Nephron (organoid): ENCODE data around the gene CAMK2G.

Experiments used
- H3K27ac Mint-ChIP-seq, 3 experiments: 2 replicates each; pipeline ENCODE4 v1.8.0; 2020; ENCODE audit warnings: mixed read lengths in 3 of 3, mild to moderate bottlenecking in 2 of 3, moderate library complexity in 1 of 3
- H3K27me3 Mint-ChIP-seq: 2 replicates; pipeline ENCODE4 v1.8.0; 2021; ENCODE audit warnings: low read depth, mild to moderate bottlenecking, moderate library complexity, mixed read lengths
- H3K36me3 Mint-ChIP-seq: 2 replicates; pipeline ENCODE4 v1.8.0; 2020; ENCODE audit warnings: low read depth, mixed read lengths
- H3K4me1 Mint-ChIP-seq: 2 replicates; pipeline ENCODE4 v1.8.0; 2020; ENCODE audit warnings: mixed read lengths
- H3K4me3 Mint-ChIP-seq, 3 experiments: 2 replicates each; pipeline ENCODE4 v1.8.0; 2020; ENCODE audit warnings: mild to moderate bottlenecking in 3 of 3, mixed read lengths in 3 of 3, moderate library complexity in 2 of 3
- H3K9me3 Mint-ChIP-seq: 2 replicates; pipeline ENCODE4 v1.8.0; 2020; ENCODE audit warnings: mixed read lengths
- CTCF ChIP-seq, 3 experiments: fragments of 200-600 bp; sonication (generic); IDR thresholded peaks; one replicate each; pipeline ENCODE4 v1.5.0; 2021; ENCODE audit warnings: antibody characterized with exemption in 3 of 3; ENCODE audit not compliant: unreplicated experiment in 3 of 3

CAMK2G gene

GRCh38 chr10:73819081-73819480, 55.3 kb downstream of the CAMK2G start:
- peaks cover 11% of the 10 kb centered on the region for H3K36me3 Mint-ChIP-seq
- H3K27me3 Mint-ChIP-seq = peaks cover 8% of the 10 kb centered on the region
- no peak for TF ChIP-seq CTCF (IDR thresholded peaks at IDR 0.05; ENCODE audit: unreplicated experiment in 3 of 3)
- no peaks in the 10 kb centered on the region for H3K9me3 Mint-ChIP-seq
- peak overlapping the region; percentile 46 to 74 (median 67) for H3K27ac Mint-ChIP-seq
- peaks cover 12% of the 10 kb centered on the region for H3K4me1 Mint-ChIP-seq
- H3K4me3 Mint-ChIP-seq = no peak overlapping the region

- Mint-ChIP-seq H3K4me1 (peaks cover 12% of the 10 kb centered on the region), H3K27me3 (peaks cover 8% of the 10 kb centered on the region), H3K27ac (peak overlapping the region in 1 of 3 experiments; percentile 16), H3K36me3 (peaks cover 11% of the 10 kb centered on the region), H3K4me3 (no peak overlapping the region), H3K9me3 (no peaks in the 10 kb centered on the region)
- TF ChIP-seq CTCF (IDR thresholded peaks at IDR 0.05; ENCODE audit: unreplicated experiment in 3 of 3) = no peak
These were observed 56.0 kb downstream of the CAMK2G start for GRCh38 chr10:73818402-73818801.

- no peak for TF ChIP-seq CTCF (IDR thresholded peaks at IDR 0.05; ENCODE audit: unreplicated experiment in 3 of 3)
- H3K9me3 Mint-ChIP-seq = no peaks in the 10 kb centered on the region
- peaks cover 8% of the 10 kb centered on the region for H3K27me3 Mint-ChIP-seq
- no peak overlapping the region for H3K4me3 Mint-ChIP-seq
- peaks cover 11% of the 10 kb centered on the region for H3K36me3 Mint-ChIP-seq
- H3K27ac Mint-ChIP-seq = peak overlapping the region in 1 of 3 experiments; percentile 16
- peaks cover 12% of the 10 kb centered on the region for H3K4me1 Mint-ChIP-seq
These were observed 56.5 kb downstream of the CAMK2G start for GRCh38 chr10:73817826-73818225.

- Mint-ChIP-seq H3K4me3 (no peak overlapping the region), H3K27me3 (peaks cover 8% of the 10 kb centered on the region), H3K36me3 (peaks cover 11% of the 10 kb centered on the region)
These were observed 57.2 kb downstream of the CAMK2G start for GRCh38 chr10:73816917-73817729.

GRCh38 chr10:73815719-73816030, 58.7 kb downstream of the CAMK2G start:
- no peak overlapping the region for H3K4me3 Mint-ChIP-seq
- peak overlapping the region in 1 of 3 experiments; percentile 68 for H3K27ac Mint-ChIP-seq
- no peaks in the 10 kb centered on the region for H3K9me3 Mint-ChIP-seq
- TF ChIP-seq CTCF (IDR thresholded peaks at IDR 0.05; ENCODE audit: unreplicated experiment in 3 of 3) = no peak
- peaks cover 12% of the 10 kb centered on the region for H3K4me1 Mint-ChIP-seq
- H3K36me3 Mint-ChIP-seq = peaks cover 6% of the 10 kb centered on the region
- peaks cover 8% of the 10 kb centered on the region for H3K27me3 Mint-ChIP-seq

More at GRCh38 chr10:73816917-73817729, 57.2 kb downstream of the CAMK2G start:
- H3K27ac Mint-ChIP-seq = peak overlapping the region in 1 of 3 experiments; percentile 18
- H3K9me3 Mint-ChIP-seq = no peaks in the 10 kb centered on the region
- H3K4me1 Mint-ChIP-seq = peaks cover 12% of the 10 kb centered on the region
- no peak for TF ChIP-seq CTCF (IDR thresholded peaks at IDR 0.05; ENCODE audit: unreplicated experiment in 3 of 3)
